Panc1 (cell line): ENCODE measurements around the gene CCDC110. TPM values are rescaled to one million over a fixed set of nuclear protein-coding genes. Genes with fewer than 3 reads are reported as not detected.

Source experiments
- ATAC-seq: fragments of 200-7000 bp; cut with Tn5 transposase; 2 replicates; pipeline ENCODE4 v1.9.1; 2020; ENCODE audit warnings: mild to moderate bottlenecking, moderate library complexity
- BruUV-seq: library from RNA; stranded (reverse); fragments of 400-500 nt; replicated peaks from 2 replicates; lab custom pipeline; 2021; lab: Mats Ljungman, UMichigan
- CTCF ChIA-PET: fragments of 300-600 bp; sonication (Branson Sonifier 250); formaldehyde crosslinking; loops from one replicate; lab custom pipeline; 2022; ENCODE audit warnings: antibody characterized with exemption; lab: Charles Lee
- POLR2A ChIA-PET: fragments of 300-600 bp; sonication (Branson Sonifier 250); formaldehyde crosslinking; loops from one replicate; lab custom pipeline; 2022; ENCODE audit warnings: antibody characterized with exemption; lab: Charles Lee
- DNase-seq: peaks from one replicate; pipeline ENCODE4 v3.0.0-alpha.2; 2010; ENCODE audit warnings: low read depth, low spot score
- H3K27ac ChIP-seq: 2 replicates; pipeline ENCODE4 v1.5.1; 2011; ENCODE audit warnings: mild to moderate bottlenecking, low read length, inconsistent platforms
- H3K27me3 ChIP-seq: fragments of 200-500 bp; sonication (Bioruptor generic); 2 replicates; pipeline ENCODE4 v1.6.0; 2014; ENCODE audit warnings: low read length, inconsistent platforms; ENCODE audit not compliant: control insufficient read depth, insufficient read depth
- H3K36me3 ChIP-seq: fragments of 200-500 bp; sonication (Bioruptor generic); 2 replicates; pipeline ENCODE4 v1.5.1; 2014; ENCODE audit warnings: inconsistent platforms, mild to moderate bottlenecking, low read length, moderate library complexity; ENCODE audit not compliant: control insufficient read depth, insufficient read depth
- H3K4me1 ChIP-seq: 2 replicates; pipeline ENCODE4 v1.5.1; 2011; ENCODE audit warnings: inconsistent platforms, mild to moderate bottlenecking, low read length, moderate library complexity; ENCODE audit not compliant: control insufficient read depth, insufficient read depth
- H3K4me3 ChIP-seq, 2 experiments: 2 replicates each; pipeline ENCODE4 v1.5.1; 2011 to 2012; ENCODE audit warnings: low read depth in 2 of 2, low read length in 2 of 2, mild to moderate bottlenecking in 2 of 2, inconsistent platforms in 1 of 2, moderate library complexity in 1 of 2
- H3K9me3 ChIP-seq: fragments of 200-500 bp; sonication (Bioruptor generic); 2 replicates; pipeline ENCODE4 v1.5.1; 2014; ENCODE audit warnings: low read depth, mild to moderate bottlenecking, inconsistent platforms, low read length, moderate library complexity; ENCODE audit not compliant: control insufficient read depth, insufficient read depth
- POLR2AphosphoS5 ChIP-seq: IDR thresholded peaks from 2 replicates; pipeline ENCODE4 v1.6.1; 2012; ENCODE audit warnings: mild to moderate bottlenecking, low read depth, low read length, moderate library complexity
- SIN3A ChIP-seq: IDR thresholded peaks from 2 replicates; pipeline ENCODE4 v1.6.1; 2012; ENCODE audit warnings: low read depth, mild to moderate bottlenecking, low read length, moderate library complexity, borderline replicate concordance; ENCODE audit not compliant: insufficient read depth
- TCF7L2 ChIP-seq: IDR thresholded peaks from 2 replicates; pipeline ENCODE4 v1.6.1; 2011; ENCODE audit warnings: mild to moderate bottlenecking, low read depth, low read length, inconsistent platforms
- in situ Hi-C: cut with HindIII; loops from 2 replicates; pipeline ENCODE4 v1.10.0; 2016; ENCODE audit warnings: low sequenced_read_pairs, low pct_unique_long_range_greater_than_20kb
- intact Hi-C: fragments of 100-400 bp; cut with micrococcal nuclease; formaldehyde crosslinking; loops from one replicate; pipeline ENCODE4 v1.10.0; 2022; ENCODE audit not compliant: unreplicated experiment
- total RNA-seq: library from RNA; stranded (reverse); gene quantifications from one replicate; pipeline ENCODE4 v1.2.1, GENCODE V29; 2021; ENCODE audit not compliant: unreplicated experiment
- TF ChIP-seq, protein P1 (sequence below), 2 experiments: IDR thresholded peaks; 2 replicates each; pipeline ENCODE4 v1.6.1; 2011 to 2012; ENCODE audit warnings: low read depth in 2 of 2, control low read depth in 1 of 2, low read length in 1 of 2, mild to moderate bottlenecking in 1 of 2, moderate library complexity in 1 of 2; ENCODE audit not compliant: insufficient read depth in 1 of 2
- TF ChIP-seq, protein P2 (sequence below): fragments of 450-650 bp; IDR thresholded peaks from 2 replicates; pipeline ENCODE4 v1.5.1; 2017; ENCODE audit warnings: mild to moderate bottlenecking

CCDC110 gene
- total RNA-seq, 1 experiment from 2014 or later, result 0.05 TPM

DNA sequence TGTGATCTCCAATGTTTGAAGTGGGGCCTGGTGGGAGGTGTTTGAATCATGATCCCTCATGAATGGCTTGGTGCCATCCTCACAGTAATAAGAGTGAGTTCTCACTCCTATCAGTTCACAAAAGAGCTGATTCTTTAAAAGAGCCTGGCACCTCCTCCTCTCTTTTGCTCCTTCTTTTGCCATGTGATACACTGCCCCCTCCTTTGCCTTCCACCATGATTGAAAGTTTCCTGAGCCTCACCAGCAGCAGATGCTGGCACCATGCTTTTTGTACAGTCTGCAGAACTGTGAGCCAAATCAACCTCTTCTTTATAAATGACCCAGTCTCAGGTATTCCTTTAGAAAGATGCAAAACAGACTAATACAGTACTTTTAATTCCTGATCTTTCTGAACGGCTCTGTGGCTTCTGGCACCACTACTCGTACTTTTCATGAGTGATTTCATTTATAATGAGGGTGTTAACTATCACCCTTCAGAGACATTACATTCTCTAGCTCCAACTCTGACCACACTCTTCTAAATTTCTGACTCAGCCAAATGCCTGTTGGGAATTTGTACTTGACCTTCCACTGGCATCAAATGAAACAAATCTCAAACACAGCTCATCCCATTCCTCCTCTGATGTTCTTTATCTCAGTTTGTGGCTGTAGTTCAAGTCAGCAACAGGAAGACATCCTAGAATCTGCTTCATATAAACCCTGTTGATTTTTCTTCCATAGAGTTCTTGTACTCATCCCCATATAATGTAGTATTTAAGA, 50.0 kb downstream of the CCDC110 start:
- DNase-seq, result no peak
- no peaks in the 10 kb centered on the region for H3K27me3 ChIP-seq
- no TSS peak for BruUV-seq
- POLR2A ChIA-PET, result no interaction called here
- ATAC-seq, result no peak
- no peaks in the 10 kb centered on the region; the same call in none of the 2 replicates for H3K36me3 ChIP-seq
- TF ChIP-seq, protein P1, sequence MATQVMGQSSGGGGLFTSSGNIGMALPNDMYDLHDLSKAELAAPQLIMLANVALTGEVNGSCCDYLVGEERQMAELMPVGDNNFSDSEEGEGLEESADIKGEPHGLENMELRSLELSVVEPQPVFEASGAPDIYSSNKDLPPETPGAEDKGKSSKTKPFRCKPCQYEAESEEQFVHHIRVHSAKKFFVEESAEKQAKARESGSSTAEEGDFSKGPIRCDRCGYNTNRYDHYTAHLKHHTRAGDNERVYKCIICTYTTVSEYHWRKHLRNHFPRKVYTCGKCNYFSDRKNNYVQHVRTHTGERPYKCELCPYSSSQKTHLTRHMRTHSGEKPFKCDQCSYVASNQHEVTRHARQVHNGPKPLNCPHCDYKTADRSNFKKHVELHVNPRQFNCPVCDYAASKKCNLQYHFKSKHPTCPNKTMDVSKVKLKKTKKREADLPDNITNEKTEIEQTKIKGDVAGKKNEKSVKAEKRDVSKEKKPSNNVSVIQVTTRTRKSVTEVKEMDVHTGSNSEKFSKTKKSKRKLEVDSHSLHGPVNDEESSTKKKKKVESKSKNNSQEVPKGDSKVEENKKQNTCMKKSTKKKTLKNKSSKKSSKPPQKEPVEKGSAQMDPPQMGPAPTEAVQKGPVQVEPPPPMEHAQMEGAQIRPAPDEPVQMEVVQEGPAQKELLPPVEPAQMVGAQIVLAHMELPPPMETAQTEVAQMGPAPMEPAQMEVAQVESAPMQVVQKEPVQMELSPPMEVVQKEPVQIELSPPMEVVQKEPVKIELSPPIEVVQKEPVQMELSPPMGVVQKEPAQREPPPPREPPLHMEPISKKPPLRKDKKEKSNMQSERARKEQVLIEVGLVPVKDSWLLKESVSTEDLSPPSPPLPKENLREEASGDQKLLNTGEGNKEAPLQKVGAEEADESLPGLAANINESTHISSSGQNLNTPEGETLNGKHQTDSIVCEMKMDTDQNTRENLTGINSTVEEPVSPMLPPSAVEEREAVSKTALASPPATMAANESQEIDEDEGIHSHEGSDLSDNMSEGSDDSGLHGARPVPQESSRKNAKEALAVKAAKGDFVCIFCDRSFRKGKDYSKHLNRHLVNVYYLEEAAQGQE (IDR thresholded peaks at IDR 0.05; ENCODE audit: insufficient read depth in 1 of 2, low read depth in 2 of 2, low read length in 1 of 2), result no peak
- TF ChIP-seq POLR2AphosphoS5 (no peak), TCF7L2 (no peak), SIN3A (no peak)
- TF ChIP-seq, protein P2, sequence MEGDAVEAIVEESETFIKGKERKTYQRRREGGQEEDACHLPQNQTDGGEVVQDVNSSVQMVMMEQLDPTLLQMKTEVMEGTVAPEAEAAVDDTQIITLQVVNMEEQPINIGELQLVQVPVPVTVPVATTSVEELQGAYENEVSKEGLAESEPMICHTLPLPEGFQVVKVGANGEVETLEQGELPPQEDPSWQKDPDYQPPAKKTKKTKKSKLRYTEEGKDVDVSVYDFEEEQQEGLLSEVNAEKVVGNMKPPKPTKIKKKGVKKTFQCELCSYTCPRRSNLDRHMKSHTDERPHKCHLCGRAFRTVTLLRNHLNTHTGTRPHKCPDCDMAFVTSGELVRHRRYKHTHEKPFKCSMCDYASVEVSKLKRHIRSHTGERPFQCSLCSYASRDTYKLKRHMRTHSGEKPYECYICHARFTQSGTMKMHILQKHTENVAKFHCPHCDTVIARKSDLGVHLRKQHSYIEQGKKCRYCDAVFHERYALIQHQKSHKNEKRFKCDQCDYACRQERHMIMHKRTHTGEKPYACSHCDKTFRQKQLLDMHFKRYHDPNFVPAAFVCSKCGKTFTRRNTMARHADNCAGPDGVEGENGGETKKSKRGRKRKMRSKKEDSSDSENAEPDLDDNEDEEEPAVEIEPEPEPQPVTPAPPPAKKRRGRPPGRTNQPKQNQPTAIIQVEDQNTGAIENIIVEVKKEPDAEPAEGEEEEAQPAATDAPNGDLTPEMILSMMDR, result no peak
- CTCF ChIA-PET, result no interaction called here
- H3K27ac ChIP-seq, result no peak overlapping the region
- intact Hi-C loops, result no loop called here
- no peaks in the 10 kb centered on the region for H3K9me3 ChIP-seq
- H3K4me1 ChIP-seq, result no peaks in the 10 kb centered on the region; the same call in 1 of the 2 replicates
- in situ Hi-C loops, result no loop called here
- H3K4me3 ChIP-seq, result no peak overlapping the region

DNA sequence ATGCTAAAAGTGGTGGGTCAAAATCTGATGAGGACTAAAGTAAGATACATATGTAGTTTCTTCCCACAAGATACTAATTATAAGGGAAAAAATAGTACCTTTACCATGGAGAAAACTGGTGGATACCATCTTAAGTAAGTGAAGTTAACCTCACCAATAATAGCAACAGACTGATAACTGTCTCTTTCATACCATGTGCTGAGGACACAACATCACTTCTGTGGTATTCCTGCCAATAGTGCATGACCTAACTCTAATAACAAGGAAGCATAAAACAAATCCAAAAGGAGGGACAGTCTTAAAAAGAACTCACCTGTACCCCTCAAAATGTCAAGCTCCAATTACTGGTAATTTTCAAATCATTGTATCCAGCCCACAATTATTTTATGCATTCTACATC, 54.6 kb downstream of the CCDC110 start:
- CTCF ChIA-PET, result no interaction called here
- TF ChIP-seq POLR2AphosphoS5 (no peak), SIN3A (no peak), TCF7L2 (no peak)
- TF ChIP-seq, protein P2, result no peak
- TF ChIP-seq, protein P1 (IDR thresholded peaks at IDR 0.05; ENCODE audit: insufficient read depth in 1 of 2, low read depth in 2 of 2, low read length in 1 of 2), result no peak
- H3K4me1 ChIP-seq, result no peaks in the 10 kb centered on the region
- ATAC-seq, result no peak
- intact Hi-C loops (no loop called here), in situ Hi-C loops (no loop called here)
- H3K27me3 ChIP-seq, result no peaks in the 10 kb centered on the region
- no peaks in the 10 kb centered on the region for H3K9me3 ChIP-seq
- no peak overlapping the region for H3K27ac ChIP-seq
- no peaks in the 10 kb centered on the region; the same call in 1 of the 2 replicates for H3K36me3 ChIP-seq
- BruUV-seq, result no TSS peak
- no peak for DNase-seq
- H3K4me3 ChIP-seq, result no peak overlapping the region
- POLR2A ChIA-PET, result no interaction called here
